ENCODE data around the gene DUOXA1.

DNA sequence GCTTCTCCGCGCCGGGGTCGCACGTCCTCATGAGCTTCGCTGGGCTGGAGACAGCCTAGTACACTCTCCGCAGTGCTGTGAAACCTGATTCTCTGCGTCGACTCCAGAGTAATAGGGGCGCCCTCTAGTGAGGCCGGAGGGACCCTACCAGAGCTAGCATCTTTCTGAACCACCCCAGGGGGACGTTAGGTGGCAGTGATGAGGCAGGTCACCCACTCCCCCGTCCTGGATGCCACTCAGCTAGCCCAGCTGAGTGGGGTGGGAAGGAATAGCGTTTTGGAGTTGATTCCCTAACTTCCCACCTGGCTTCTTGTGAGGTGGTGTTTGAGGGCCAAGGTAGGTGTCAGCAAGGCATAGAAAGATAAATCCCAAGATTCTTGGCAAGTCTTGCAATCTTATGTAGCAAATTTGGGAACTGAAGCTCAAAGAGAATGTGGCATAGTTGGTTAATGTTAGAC, 11.5 kb downstream of the DUOXA1 start:
- TF ChIP-seq POLR2A (IDR thresholded peaks at IDR 0.05; ENCODE audit: low read depth, low read length): no peak
- TF ChIP-seq POLR2AphosphoS5 (IDR thresholded peaks at IDR 0.05; ENCODE audit: low read depth, low read length): no peak
